GM12878 (cell line): ENCODE data around the gene TPBGL. TPM values are rescaled to one million over a fixed set of nuclear protein-coding genes. Genes with fewer than 3 reads are reported as not detected.

Experiments
- ATAC-seq: fragments of 200-7000 bp; cut with Tn5 transposase; 3 replicates; pipeline ENCODE4 v1.9.1; 2020; ENCODE audit warnings: mild to moderate bottlenecking, moderate library complexity
- BruUV-seq: library from RNA; stranded (reverse); fragments of 400-500 nt; replicated peaks from 2 replicates; lab custom pipeline; 2021; lab: Mats Ljungman, UMichigan
- CTCF ChIA-PET: fragments of 300-600 bp; sonication (Branson Sonifier 250); formaldehyde crosslinking; extraction: SDS; loops from one replicate; lab custom pipeline; 2021; ENCODE audit warnings: inconsistent platforms; lab: Yijun Ruan, JAX
- POLR2A ChIA-PET: fragments of 350-600 bp; formaldehyde crosslinking; extraction: SDS; loops from one replicate; lab custom pipeline; 2021; ENCODE audit warnings: inconsistent platforms; lab: Charles Lee
- RAD21 ChIA-PET: fragments of 300-600 bp; sonication (Branson Sonifier 250); formaldehyde crosslinking; loops from one replicate; lab custom pipeline; 2023; ENCODE audit warnings: antibody characterized with exemption; ENCODE audit not compliant: unreplicated experiment; lab: Charles Lee
- SMC1A ChIA-PET: fragments of 300-600 bp; sonication (Branson Sonifier 250); formaldehyde crosslinking; loops from one replicate; lab custom pipeline; 2023; ENCODE audit not compliant: unreplicated experiment, uncharacterized antibody; lab: Charles Lee
- DNase-seq: peaks from one replicate; pipeline ENCODE4 v3.0.0-alpha.2; 2011; ENCODE audit warnings: low read depth, low spot score
- FAIRE-seq: peaks from 3 replicates; lab custom pipeline; 2011; peaks lifted over from hg19 to GRCh38; lab: Jason Lieb, UNC
- H2AFZ ChIP-seq: 2 replicates; pipeline ENCODE4 v1.6.0; 2011; ENCODE audit warnings: low read depth, low read length, control low read depth; ENCODE audit not compliant: control insufficient read depth
- H3K27ac ChIP-seq: 2 replicates; pipeline ENCODE4 v1.5.1; 2011; ENCODE audit warnings: control low read depth; ENCODE audit not compliant: control insufficient read depth, insufficient read depth
- H3K27me3 ChIP-seq, 2 experiments: replicated peaks in 1 of 2; 2 replicates each; pipeline versions ENCODE4 v1.6.0 to v1.6.1; 2011; ENCODE audit warnings: low read length in 1 of 2; ENCODE audit not compliant: control insufficient read depth in 2 of 2, insufficient read depth in 2 of 2
- H3K36me3 ChIP-seq, 2 experiments: 2 replicates each; pipeline ENCODE4 v1.5.1; 2011; ENCODE audit warnings: low read length in 1 of 2; ENCODE audit not compliant: control insufficient read depth in 2 of 2, insufficient read depth in 2 of 2
- H3K4me1 ChIP-seq: 2 replicates; pipeline ENCODE4 v1.6.1; 2011; ENCODE audit warnings: mild to moderate bottlenecking, low read length, moderate library complexity, mixed read lengths; ENCODE audit not compliant: control insufficient read depth, insufficient read depth
- H3K4me2 ChIP-seq: 2 replicates; pipeline ENCODE4 v1.6.0; 2011; ENCODE audit warnings: control low read depth; ENCODE audit not compliant: control insufficient read depth, insufficient read depth
- H3K4me3 ChIP-seq: fragments of 200-600 bp; sonication (generic); 2 replicates; pipeline ENCODE4 v1.5.1; 2016
- H3K79me2 ChIP-seq: 2 replicates; pipeline ENCODE4 v1.6.0; 2011; ENCODE audit warnings: low read length; ENCODE audit not compliant: control insufficient read depth, insufficient read depth
- H3K9ac ChIP-seq: 2 replicates; pipeline ENCODE4 v1.8.0; 2011; ENCODE audit warnings: low read length, control low read depth, mixed read lengths; ENCODE audit not compliant: control insufficient read depth, insufficient read depth
- H3K9me3 ChIP-seq: replicated peaks from 3 replicates; pipeline ENCODE4 v1.5.1; 2011; ENCODE audit warnings: mild to moderate bottlenecking, low read length; ENCODE audit not compliant: control insufficient read depth, insufficient read depth
- H4K20me1 ChIP-seq: 2 replicates; pipeline ENCODE4 v1.6.0; 2011; ENCODE audit not compliant: control insufficient read depth, insufficient read depth
- CUX1 ChIP-seq: IDR thresholded peaks from 2 replicates; pipeline ENCODE4 v1.6.1; 2012; ENCODE audit warnings: improper control_type of control experiment, low read depth, low read length; ENCODE audit not compliant: insufficient replicate concordance
- HDAC6 ChIP-seq: fragments of 200-600 bp; sonication (generic); IDR thresholded peaks from one replicate; pipeline ENCODE4 v1.8.0; 2017; ENCODE audit warnings: antibody characterized with exemption; ENCODE audit not compliant: unreplicated experiment
- JUNB ChIP-seq: IDR thresholded peaks from 2 replicates; pipeline ENCODE4 v1.6.1; 2016; ENCODE audit warnings: antibody characterized with exemption, mild to moderate bottlenecking
- NBN ChIP-seq: fragments of 450-650 bp; IDR thresholded peaks from 2 replicates; pipeline ENCODE4 v1.6.1; 2016
- NR2F1 ChIP-seq: fragments of 450-650 bp; conservative IDR thresholded peaks from 2 replicates; pipeline ENCODE4 v1.6.1; 2017; ENCODE audit warnings: mild to moderate bottlenecking
- TCF7 ChIP-seq: IDR thresholded peaks from 2 replicates; pipeline ENCODE4 v1.6.1; 2014; ENCODE audit warnings: antibody characterized with exemption, borderline replicate concordance
- WGBS: methylation state at CpG from one replicate; pipeline ENCODE4 v1.1.6; 2016; ENCODE audit warnings: low lambda C conversion rate; ENCODE audit not compliant: insufficient replicate concordance, insufficient coverage; ENCODE audit errors: missing lambda C conversion rate; 5-methylcytosine and 5-hydroxymethylcytosine counted together
- in situ Hi-C: fragments of 300-500 bp; cut with MboI; formaldehyde crosslinking; loops from 9 replicates; pipeline ENCODE4 v1.14.3; 2018; ENCODE audit warnings: mixed read lengths
- intact Hi-C: fragments of 100-400 bp; cut with micrococcal nuclease; formaldehyde crosslinking; loops from one replicate; pipeline ENCODE4 v1.14.2; 2022; ENCODE audit not compliant: unreplicated experiment
- polyA plus RNA-seq, 11 experiments: library from polyadenylated mRNA; depleted of rRNA in 4 of 11; unstranded in 6 of 11; stranded (reverse) in 5 of 11; fragments of >200 nt; fragmentation: Nextera tagmentation in 4 of 11; fragmentation: Illumina TruSeq in 1 of 11; extraction: Ambion mirVana in 4 of 11; extraction: Trizol in 1 of 11; gene quantifications; 1 replicate in 1 of 11; 2 replicates in 10 of 11; pipeline versions ENCODE4 v1.2.1 to v1.2.3, GENCODE V29; 2011 to 2016; ENCODE audit warnings: inconsistent platforms in 2 of 11, missing spikeins in 2 of 11, low read depth in 1 of 11
- total RNA-seq, 4 experiments: library from RNA; depleted of rRNA in 3 of 4; stranded (reverse); fragments of >200 nt in 3 of 4; fragmentation: Illumina TruSeq in 1 of 4; extraction: Trizol in 1 of 4; gene quantifications; 2 replicates each; pipeline versions ENCODE4 v1.2.1 to v1.2.3, GENCODE V29; 2013 to 2021

Gene TPBGL
- total and polyA plus RNA-seq, 10 of the 15 experiments (the other 5 are each of a cell fraction or from before 2014, with no cell fraction given) = not detected

- intact Hi-C loops = no loop called here
- no peaks in the 10 kb centered on the region for H3K4me1 ChIP-seq
- no peaks in the 10 kb centered on the region for H3K9me3 ChIP-seq
- H3K4me3 ChIP-seq = no peak overlapping the region
- no peaks in the 10 kb centered on the region; the same call in 1 of the 2 replicates for H4K20me1 ChIP-seq
- ChIA-PET SMC1A (no interaction called here), RAD21 (no interaction called here), CTCF (interaction anchor here (2.0 kb wide), 1 partner anchor 19 kb away, joined by 5 read pairs; no protein-coding TSS in a partner anchor), POLR2A (no interaction called here)
- ATAC-seq (no peak), FAIRE-seq (no peak), DNase-seq (no peak)
- H3K4me2 ChIP-seq = no peak overlapping the region
- no TSS peak for BruUV-seq
- no peak for TF ChIP-seq HDAC6
- no peak for TF ChIP-seq NR2F1
- no peak for TF ChIP-seq NBN
- TF ChIP-seq TCF7 = no peak
- no peak for TF ChIP-seq CUX1
- TF ChIP-seq JUNB = no peak
- no peaks in the 10 kb centered on the region for H3K36me3 ChIP-seq
- in situ Hi-C loops = no loop called here
- WGBS = 0% methylated on average over 2 of the region's 2 CpGs
- H3K27me3 ChIP-seq = no peaks in the 10 kb centered on the region; a peak in 2 of 4 replicates
- H3K79me2 ChIP-seq = no peaks in the 10 kb centered on the region
- no peak overlapping the region for H3K27ac ChIP-seq
- H2AFZ ChIP-seq = no peak overlapping the region
- H3K9ac ChIP-seq = no peak overlapping the region
Measured at GRCh38 chr11:75229466-75229865, 11.1 kb upstream of the TPBGL start.
